H9 (cell line): Measurements from ENCODE around the gene LRRC74B. TPM values are rescaled to one million over a fixed set of nuclear protein-coding genes. Genes with fewer than 3 reads are reported as not detected.

Experiments
- DNase-seq: peaks from one replicate; pipeline ENCODE4 v3.0.0-alpha.2; 2017
- H2AFZ ChIP-seq: one replicate; pipeline ENCODE4 v1.6.1; 2013; ENCODE audit warnings: mild to moderate bottlenecking, low read length, control low read depth, moderate library complexity
- H2AK5ac ChIP-seq: 2 replicates; pipeline ENCODE4 v1.6.1; 2013; ENCODE audit warnings: low read length, control low read depth, mixed read lengths; ENCODE audit not compliant: insufficient read length
- H2BK120ac ChIP-seq: one replicate; pipeline ENCODE4 v1.6.1; 2013; ENCODE audit warnings: low read depth, mild to moderate bottlenecking, low read length, control low read depth, inconsistent platforms; ENCODE audit not compliant: poor library complexity, severe bottlenecking
- H2BK12ac ChIP-seq: 2 replicates; pipeline ENCODE4 v1.6.1; 2013; ENCODE audit warnings: low read length, control low read depth, mixed read lengths, low read depth; ENCODE audit not compliant: insufficient read length
- H2BK15ac ChIP-seq: 2 replicates; pipeline ENCODE4 v1.6.1; 2013; ENCODE audit warnings: low read depth, low read length, control low read depth
- H2BK20ac ChIP-seq: one replicate; pipeline ENCODE4 v1.6.1; 2013; ENCODE audit warnings: low read depth, mild to moderate bottlenecking, low read length, control low read depth, inconsistent platforms; ENCODE audit not compliant: poor library complexity, severe bottlenecking
- H2BK5ac ChIP-seq: 2 replicates; pipeline ENCODE4 v1.6.1; 2013; ENCODE audit warnings: low read length, control low read depth, mixed read lengths; ENCODE audit not compliant: insufficient read length
- H3K14ac ChIP-seq: 2 replicates; pipeline ENCODE4 v1.6.1; 2013; ENCODE audit warnings: low read length, control low read depth; ENCODE audit not compliant: insufficient read depth
- H3K18ac ChIP-seq: 2 replicates; pipeline ENCODE4 v1.6.1; 2013; ENCODE audit warnings: low read depth, mild to moderate bottlenecking, mixed read lengths, low read length, control low read depth; ENCODE audit not compliant: insufficient read length
- H3K23ac ChIP-seq: 2 replicates; pipeline ENCODE4 v1.6.1; 2013; ENCODE audit warnings: low read length, control low read depth, mixed read lengths, low read depth; ENCODE audit not compliant: insufficient read length
- H3K23me2 ChIP-seq: 2 replicates; pipeline ENCODE4 v1.6.1; 2013; ENCODE audit warnings: low read depth, mild to moderate bottlenecking, mixed read lengths, low read length, control low read depth; ENCODE audit not compliant: insufficient read length, poor library complexity, severe bottlenecking
- H3K27ac ChIP-seq: 2 replicates; pipeline ENCODE4 v1.5.1; 2013; ENCODE audit warnings: low read length, control low read depth, mixed read lengths, low read depth; ENCODE audit not compliant: insufficient read length
- H3K27me3 ChIP-seq: 2 replicates; pipeline ENCODE4 v1.6.1; 2013; ENCODE audit warnings: low read length, control low read depth, inconsistent platforms; ENCODE audit not compliant: insufficient read depth
- H3K4ac ChIP-seq: 2 replicates; pipeline ENCODE4 v1.6.1; 2013; ENCODE audit warnings: low read depth, mild to moderate bottlenecking, control low read depth, inconsistent platforms, low read length, moderate library complexity
- H3K4me1 ChIP-seq: 2 replicates; pipeline ENCODE4 v1.6.1; 2013; ENCODE audit warnings: low read length, control low read depth, inconsistent platforms; ENCODE audit not compliant: insufficient read depth
- H3K4me2 ChIP-seq: 2 replicates; pipeline ENCODE4 v1.6.1; 2013; ENCODE audit warnings: low read length, control low read depth, mixed read lengths; ENCODE audit not compliant: insufficient read length, insufficient read depth
- H3K56ac ChIP-seq: 2 replicates; pipeline ENCODE4 v1.6.1; 2013; ENCODE audit warnings: low read depth, mild to moderate bottlenecking, mixed read lengths, low read length, control low read depth; ENCODE audit not compliant: insufficient read length
- H3K79me1 ChIP-seq: 2 replicates; pipeline ENCODE4 v1.6.1; 2013; ENCODE audit warnings: low read depth, mild to moderate bottlenecking, moderate library complexity, low read length, control low read depth, inconsistent platforms; ENCODE audit not compliant: insufficient read depth, poor library complexity, severe bottlenecking
- H3K79me2 ChIP-seq: 2 replicates; pipeline ENCODE4 v1.6.1; 2013; ENCODE audit warnings: low read length, control low read depth, inconsistent platforms; ENCODE audit not compliant: insufficient read depth
- H3K9ac ChIP-seq: 2 replicates; pipeline ENCODE4 v1.6.1; 2013; ENCODE audit warnings: low read length, control low read depth, mixed read lengths; ENCODE audit not compliant: insufficient read length; ENCODE audit errors: extremely low read depth
- H3K9me3 ChIP-seq: one replicate; pipeline ENCODE4 v1.6.1; 2013; ENCODE audit warnings: low read depth, low read length, inconsistent platforms; ENCODE audit not compliant: control insufficient read depth
- H3T11ph ChIP-seq: one replicate; pipeline ENCODE4 v1.6.1; 2013; ENCODE audit warnings: mild to moderate bottlenecking, low read length, control low read depth, inconsistent platforms
- H4K20me1 ChIP-seq: one replicate; pipeline ENCODE4 v1.6.1; 2013; ENCODE audit not compliant: control insufficient read depth, insufficient read length, insufficient read depth
- H4K5ac ChIP-seq: 2 replicates; pipeline ENCODE4 v1.6.1; 2013; ENCODE audit warnings: low read depth, mild to moderate bottlenecking, mixed read lengths, low read length, control low read depth; ENCODE audit not compliant: insufficient read length
- H4K8ac ChIP-seq: replicated peaks from 2 replicates; pipeline ENCODE4 v1.6.1; 2013; ENCODE audit warnings: low read length, control low read depth, mixed read lengths, low read depth; ENCODE audit not compliant: insufficient read length
- H4K91ac ChIP-seq: 2 replicates; pipeline ENCODE4 v1.6.1; 2013; ENCODE audit warnings: low read depth, mild to moderate bottlenecking, moderate library complexity, mixed read lengths, low read length, control low read depth; ENCODE audit not compliant: insufficient read length
- H3K27ac Mint-ChIP-seq, 3 experiments: 2 replicates in 2 of 3; 3 replicates in 1 of 3; pipeline ENCODE4 v1.8.0; 2020 to 2021; ENCODE audit warnings: mixed read lengths in 3 of 3, mild to moderate bottlenecking in 1 of 3, moderate library complexity in 1 of 3
- H3K27me3 Mint-ChIP-seq: 2 replicates; pipeline ENCODE4 v1.8.0; 2021; ENCODE audit warnings: low read depth, mild to moderate bottlenecking, moderate library complexity, mixed read lengths
- H3K36me3 Mint-ChIP-seq, 3 experiments: 2 replicates in 2 of 3; 3 replicates in 1 of 3; pipeline ENCODE4 v1.8.0; 2020 to 2021; ENCODE audit warnings: low read depth in 3 of 3, mixed read lengths in 3 of 3; ENCODE audit not compliant: insufficient read depth in 1 of 3
- H3K4me1 Mint-ChIP-seq, 2 experiments: 2 replicates each; pipeline ENCODE4 v1.8.0; 2020; ENCODE audit warnings: mixed read lengths in 2 of 2
- H3K4me3 Mint-ChIP-seq, 2 experiments: 2 replicates in 1 of 2; 3 replicates in 1 of 2; pipeline ENCODE4 v1.8.0; 2020 to 2021; ENCODE audit warnings: mild to moderate bottlenecking in 2 of 2, mixed read lengths in 2 of 2, moderate library complexity in 1 of 2
- H3K9me3 Mint-ChIP-seq, 2 experiments: 2 replicates in 1 of 2; 3 replicates in 1 of 2; pipeline ENCODE4 v1.8.0; 2020; ENCODE audit warnings: mild to moderate bottlenecking in 2 of 2, mixed read lengths in 2 of 2, moderate library complexity in 1 of 2
- CTCF ChIP-seq: fragments of 200-600 bp; sonication (generic); conservative IDR thresholded peaks from 3 replicates; pipeline ENCODE4 v1.8.0; 2021; ENCODE audit warnings: antibody characterized with exemption, mild to moderate bottlenecking
- WGBS: extraction: QIAGEN DNeasy Blood & Tissue Kit; methylation state at CpG from one replicate; pipeline ENCODE4 v1.1.7; 2013; ENCODE audit warnings: missing lambda C conversion rate, low lambda C conversion rate, mixed read lengths; ENCODE audit not compliant: insufficient read length; ENCODE audit errors: extremely low coverage; 5-methylcytosine and 5-hydroxymethylcytosine counted together
- total RNA-seq: library from RNA; stranded (reverse); gene quantifications from 2 replicates; pipeline ENCODE4 v1.2.1, GENCODE V29; 2021

LRRC74B gene
- total RNA-seq, 1 experiment from 2014 or later: not detected

GRCh38 chr22:20996031-20996410 is 49.7 kb upstream of the LRRC74B start:
- Histone ChIP-seq H3K4me1 (no peaks in the 10 kb centered on the region; the same call in 1 of the 2 replicates), H4K91ac (no peak overlapping the region), H2AK5ac (no peak overlapping the region), H4K5ac (no peak overlapping the region), H2BK20ac (no peak overlapping the region), H4K20me1 (no peaks in the 10 kb centered on the region), H3K4ac (no peak overlapping the region), H3K56ac (no peak overlapping the region), H3K9ac (no peak overlapping the region), H3K14ac (no peak overlapping the region), H4K8ac (no peak overlapping the region), H3K23ac (no peak overlapping the region), H2BK120ac (no peak overlapping the region), H3K18ac (no peak overlapping the region), H3T11ph (no peak overlapping the region), H2BK12ac (no peak overlapping the region), H2BK5ac (no peak overlapping the region), H3K23me2 (no peaks in the 10 kb centered on the region), H3K79me1 (no peaks in the 10 kb centered on the region), H3K9me3 (no peaks in the 10 kb centered on the region), H2AFZ (no peak overlapping the region), H3K27me3 (no peaks in the 10 kb centered on the region), H3K79me2 (no peaks in the 10 kb centered on the region), H3K4me2 (no peak overlapping the region), H3K27ac (no peak overlapping the region), H2BK15ac (no peak overlapping the region)
- H3K36me3 Mint-ChIP-seq: peaks cover 2 to 20% (median 8%) of the 10 kb centered on the region in 3 experiments; a peak in 5 of 7 replicates
- DNase-seq: no peak
- H3K27me3 Mint-ChIP-seq: no peaks in the 10 kb centered on the region
- TF ChIP-seq CTCF: no peak
- H3K27ac Mint-ChIP-seq: no peak overlapping the region
- H3K4me1 Mint-ChIP-seq: peaks cover 2 to 5% of the 10 kb centered on the region in 2 experiments; a peak in 3 of 4 replicates
- WGBS: no CpG with 5 or more reads among the region's 10 CpGs
- H3K9me3 Mint-ChIP-seq: no peaks in the 10 kb centered on the region
- H3K4me3 Mint-ChIP-seq: no peak overlapping the region
